Naive thymus-derived CD8-positive, alpha-beta T cell (primary cell): ENCODE measurements around the gene LRRC8B. TPM values are rescaled to one million over a fixed set of nuclear protein-coding genes. Genes with fewer than 3 reads are reported as not detected.

Experiments used
- ATAC-seq, 2 donors: fragments of 150-1000 bp; cut with Tn5 transposase in 1 of 2; sonication (Bioruptor Pico), chemical (Tn5 transposase) in 1 of 2; 1 replicate in 1 of 2; 2 replicates in 1 of 2; pipeline ENCODE4 v1.10.0; 2021; ENCODE audit warnings: mild to moderate bottlenecking in 2 of 2, moderate library complexity in 2 of 2
- POLR2A ChIA-PET: fragments of 350-600 bp; sonication (Branson Sonifier 250); formaldehyde crosslinking; loops from one replicate; lab custom pipeline; 2021; ENCODE audit warnings: antibody characterized with exemption; lab: Charles Lee
- DNase-seq, 10 donors: peaks; one replicate each; pipeline versions ENCODE4 v3.0.0 to v3.0.0-alpha.2; 2020 to 2022
- H3K27ac Mint-ChIP-seq, 10 donors: one replicate each; pipeline ENCODE4 v1.8.0; 2020 to 2022; ENCODE audit warnings: mild to moderate bottlenecking in 10 of 10, mixed read lengths in 10 of 10, moderate library complexity in 4 of 10, inconsistent platforms in 1 of 10
- H3K27me3 Mint-ChIP-seq, 5 donors: one replicate each; pipeline ENCODE4 v1.8.0; 2021 to 2022; ENCODE audit warnings: mixed read lengths in 5 of 5
- H3K36me3 Mint-ChIP-seq, 3 donors: one replicate each; pipeline ENCODE4 v1.8.0; 2020 to 2022; ENCODE audit warnings: mixed read lengths in 3 of 3, mild to moderate bottlenecking in 2 of 3, inconsistent platforms in 1 of 3
- H3K4me1 Mint-ChIP-seq, 4 donors: one replicate each; pipeline ENCODE4 v1.8.0; 2021 to 2022; ENCODE audit warnings: mixed read lengths in 4 of 4
- H3K4me3 Mint-ChIP-seq, 10 donors: one replicate each; pipeline ENCODE4 v1.8.0; 2020 to 2022; ENCODE audit warnings: mild to moderate bottlenecking in 10 of 10, mixed read lengths in 10 of 10, moderate library complexity in 6 of 10, inconsistent platforms in 1 of 10
- H3K9me3 Mint-ChIP-seq, 9 donors: one replicate each; pipeline ENCODE4 v1.8.0; 2020 to 2022; ENCODE audit warnings: mixed read lengths in 9 of 9, mild to moderate bottlenecking in 3 of 9, inconsistent platforms in 1 of 9, moderate library complexity in 1 of 9
- polyA plus RNA-seq, 3 donors: library from polyadenylated mRNA; unstranded; fragments of 300-500 nt; fragmentation: Illumina TruSeq; gene quantifications; one replicate each; pipeline ENCODE4 v1.2.3, GENCODE V29; 2021
- total RNA-seq, 8 experiments: library from RNA in 2 of 8; stranded (reverse) in 2 of 8; gene quantifications; one replicate each; pipeline ENCODE4 v1.2.3 and lab custom pipeline; 2021 to 2026

Gene LRRC8B
- total and polyA plus RNA-seq, 5 experiments from 2014 or later, result 8.5 to 16.1 (median 13.6) TPM

DNA sequence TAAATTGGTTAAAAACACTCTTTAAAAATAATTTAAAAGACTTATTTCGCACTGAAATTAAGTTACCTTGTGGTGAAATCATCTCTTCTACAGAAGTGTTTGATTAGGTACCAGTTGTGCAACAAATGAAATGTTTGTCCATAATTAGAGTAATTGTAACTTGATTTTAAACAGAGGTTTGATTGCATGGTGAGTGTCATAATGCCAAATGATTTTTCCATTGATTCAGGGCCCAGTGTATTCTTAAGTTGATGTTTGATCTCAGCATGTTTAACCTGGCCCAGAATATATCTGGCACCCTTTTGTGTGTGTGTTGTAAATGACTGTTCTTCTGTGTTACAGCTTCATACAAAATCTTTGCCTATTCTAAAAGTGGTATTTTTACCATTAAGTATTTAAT, 28.5 kb downstream of the LRRC8B start:
- Mint-ChIP-seq H3K27ac (peak overlapping the region in 2 of 10 donors; percentile 43 to 65), H3K4me3 (peak overlapping the region in 3 of 10 donors; percentile 4 to 54 (median 5)), H3K27me3 (no peaks in the 10 kb centered on the region), H3K4me1 (peaks cover 27 to 72% (median 40%) of the 10 kb centered on the region in 4 donors), H3K36me3 (peaks cover 2 to 39% (median 21%) of the 10 kb centered on the region in 3 donors), H3K9me3 (no peaks in the 10 kb centered on the region)
- DNase-seq (no peak), ATAC-seq (no peak)
- POLR2A ChIA-PET, result interaction anchor here (1.2 kb wide), 1 partner anchor 10 kb away, joined by 3 read pairs; no protein-coding TSS in a partner anchor

DNA sequence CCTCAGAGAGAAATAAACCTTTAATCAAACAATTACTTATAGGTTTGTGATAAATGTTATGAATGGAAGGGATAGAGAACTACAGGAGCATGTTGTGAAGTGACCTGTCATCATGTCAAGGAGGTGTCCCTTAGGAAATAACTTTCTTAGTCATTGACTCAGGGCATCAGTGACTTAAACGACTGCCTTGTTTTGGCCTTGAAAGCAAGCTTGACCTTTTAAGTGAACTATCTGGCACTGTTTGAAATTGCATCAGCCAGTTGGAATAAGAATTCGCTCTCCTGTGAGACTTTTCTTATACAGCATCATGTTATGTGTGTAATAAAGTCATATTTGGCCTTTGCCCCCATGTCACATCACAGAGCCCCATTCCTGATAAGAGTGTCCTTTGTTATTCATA, 30.9 kb downstream of the LRRC8B start:
- Mint-ChIP-seq H3K36me3 (peaks cover 10 to 47% (median 32%) of the 10 kb centered on the region in 3 donors), H3K4me1 (peaks cover 15 to 56% (median 28%) of the 10 kb centered on the region in 4 donors), H3K4me3 (no peak overlapping the region), H3K27me3 (no peaks in the 10 kb centered on the region), H3K27ac (no peak overlapping the region), H3K9me3 (no peaks in the 10 kb centered on the region)
- POLR2A ChIA-PET, result no interaction called here
- ATAC-seq (no peak), DNase-seq (no peak)

DNA sequence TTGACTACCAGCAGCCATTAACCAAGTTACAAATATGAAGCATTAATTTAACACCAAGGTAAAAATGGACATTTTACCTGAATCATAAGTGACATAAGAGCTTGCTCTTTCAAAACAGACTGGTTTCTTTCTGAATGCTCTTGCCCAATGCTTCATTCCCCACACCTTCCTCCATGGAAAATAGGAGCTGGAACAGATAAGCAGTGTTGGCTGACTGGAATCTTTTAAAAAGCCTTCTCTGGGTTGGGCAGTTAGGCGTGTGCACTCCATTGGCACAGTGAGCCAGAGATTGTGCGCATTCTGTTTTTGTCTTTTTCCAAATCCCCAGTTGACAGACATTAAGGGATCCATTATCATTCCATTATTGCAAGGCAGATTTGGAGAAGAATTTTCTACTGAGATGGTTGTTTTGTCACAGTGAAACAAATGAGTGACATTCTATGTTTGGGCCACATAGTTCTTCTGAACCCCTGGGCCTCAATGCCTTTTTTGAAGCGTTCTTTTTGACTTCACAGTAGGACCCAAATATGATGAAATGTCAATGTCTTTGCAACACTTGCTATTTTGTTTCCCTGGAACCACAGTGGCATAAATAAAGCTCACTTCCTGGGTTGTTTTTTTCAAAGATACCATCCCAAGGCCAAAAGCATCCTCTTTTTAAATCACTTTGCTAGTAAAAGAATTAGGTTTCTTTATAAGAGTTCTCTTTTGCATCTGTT, 32.3 kb downstream of the LRRC8B start:
- H3K27ac Mint-ChIP-seq, result no peak overlapping the region

DNA sequence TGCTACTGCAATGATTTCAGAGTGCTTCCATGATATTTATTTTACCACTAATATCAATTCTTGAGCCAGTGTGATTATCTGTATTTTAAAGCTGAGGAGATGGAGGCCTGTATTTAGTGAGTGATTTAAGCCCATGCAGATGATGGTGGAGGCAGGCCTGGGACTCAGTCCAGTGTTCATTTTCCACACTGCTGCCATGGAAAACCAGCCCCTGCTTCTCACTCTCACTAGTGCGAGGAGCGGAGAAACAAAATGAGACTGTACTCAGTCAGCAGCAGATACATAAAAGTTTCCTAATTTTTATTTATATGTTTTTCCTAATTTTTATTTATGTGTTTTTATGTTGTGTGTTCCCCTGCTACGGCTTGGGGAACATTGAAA, 32.8 kb downstream of the LRRC8B start:
- ATAC-seq, result no peak
- H3K27ac Mint-ChIP-seq, result no peak overlapping the region
- POLR2A ChIA-PET, result no interaction called here
- H3K4me3 Mint-ChIP-seq, result no peak overlapping the region
- H3K9me3 Mint-ChIP-seq, result peaks cover 0 to 6% (median 0%) of the 10 kb centered on the region in 9 donors
- H3K36me3 Mint-ChIP-seq, result peaks cover 10 to 47% (median 33%) of the 10 kb centered on the region in 3 donors
- no peaks in the 10 kb centered on the region for H3K27me3 Mint-ChIP-seq
- DNase-seq, result no peak
- peaks cover 7 to 47% (median 18%) of the 10 kb centered on the region in 4 donors for H3K4me1 Mint-ChIP-seq

More for the DNA sequence above, 32.3 kb downstream of the LRRC8B start:
- H3K4me3 Mint-ChIP-seq, result no peak overlapping the region
- peaks cover 0 to 3% (median 0%) of the 10 kb centered on the region in 9 donors for H3K9me3 Mint-ChIP-seq
- no peaks in the 10 kb centered on the region for H3K27me3 Mint-ChIP-seq
- POLR2A ChIA-PET, result no interaction called here
- peaks cover 10 to 51% (median 20%) of the 10 kb centered on the region in 4 donors for H3K4me1 Mint-ChIP-seq
- no peak for ATAC-seq
- DNase-seq, result no peak
- peaks cover 10 to 44% (median 33%) of the 10 kb centered on the region in 3 donors for H3K36me3 Mint-ChIP-seq

DNA sequence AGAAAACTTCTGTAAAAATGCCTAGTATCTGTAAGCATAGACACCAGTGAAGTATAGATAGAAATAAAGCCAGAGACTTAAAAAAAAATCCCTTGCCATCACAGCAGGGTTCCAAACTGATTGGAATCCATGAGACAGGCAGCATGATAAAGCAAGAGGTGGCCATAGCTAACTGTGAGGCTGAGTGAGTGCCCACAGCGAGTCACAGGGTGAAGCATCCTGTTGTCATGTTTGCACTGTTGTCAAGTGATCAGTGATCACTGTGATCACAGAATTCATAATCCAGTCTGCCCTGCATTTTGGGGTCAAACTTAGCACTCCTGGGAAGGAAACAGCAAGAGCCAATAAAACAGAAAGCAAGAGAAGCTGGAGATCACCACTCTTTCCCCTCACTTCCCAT, 33.3 kb downstream of the LRRC8B start:
- Mint-ChIP-seq H3K9me3 (peaks cover 0 to 6% (median 0%) of the 10 kb centered on the region in 9 donors), H3K4me3 (no peak overlapping the region), H3K36me3 (peaks cover 10 to 49% (median 33%) of the 10 kb centered on the region in 3 donors), H3K27me3 (no peaks in the 10 kb centered on the region), H3K27ac (no peak overlapping the region), H3K4me1 (peaks cover 7 to 41% (median 16%) of the 10 kb centered on the region in 4 donors)
- DNase-seq (no peak), ATAC-seq (no peak)
- POLR2A ChIA-PET, result no interaction called here

DNA sequence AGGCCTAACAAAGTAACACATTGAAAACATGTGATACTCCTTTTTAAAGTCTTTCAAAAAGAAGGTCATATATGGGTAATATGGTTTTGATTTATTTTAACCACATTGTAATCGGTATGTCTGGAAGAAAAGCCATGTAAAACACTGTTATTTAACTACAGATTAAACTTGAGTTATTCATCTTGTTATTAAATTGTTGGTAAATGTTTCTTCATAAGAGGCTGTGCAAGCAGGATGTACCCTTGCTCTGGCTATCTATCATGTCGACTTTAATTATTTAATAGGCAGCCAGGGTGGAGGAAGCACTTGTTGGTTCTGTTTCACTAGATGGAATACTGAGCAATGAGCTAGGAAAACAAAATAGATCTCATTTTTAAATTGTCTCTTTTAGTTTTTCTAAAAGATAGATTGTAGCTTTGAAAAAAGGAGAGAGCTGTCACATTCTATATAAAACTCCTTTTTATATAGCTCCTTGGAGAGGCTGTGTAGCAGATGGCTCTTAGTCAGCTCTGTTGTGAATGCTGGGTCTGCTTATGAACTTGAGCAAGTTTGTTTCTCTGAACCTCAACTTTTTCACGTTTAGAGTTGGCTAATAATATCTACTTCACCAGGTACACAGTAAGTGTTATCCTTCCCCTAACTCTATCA, 39.5 kb downstream of the LRRC8B start:
- Mint-ChIP-seq H3K4me3 (no peak overlapping the region), H3K36me3 (peaks cover 0 to 20% (median 16%) of the 10 kb centered on the region in 3 donors), H3K27me3 (no peaks in the 10 kb centered on the region), H3K4me1 (peaks cover 11 to 37% (median 27%) of the 10 kb centered on the region in 4 donors), H3K9me3 (peaks cover 0 to 6% (median 0%) of the 10 kb centered on the region in 9 donors), H3K27ac (peak overlapping the region in 1 of 10 donors; percentile 82)
- ATAC-seq, result no peak
- POLR2A ChIA-PET, result no interaction called here
- no peak for DNase-seq

DNA sequence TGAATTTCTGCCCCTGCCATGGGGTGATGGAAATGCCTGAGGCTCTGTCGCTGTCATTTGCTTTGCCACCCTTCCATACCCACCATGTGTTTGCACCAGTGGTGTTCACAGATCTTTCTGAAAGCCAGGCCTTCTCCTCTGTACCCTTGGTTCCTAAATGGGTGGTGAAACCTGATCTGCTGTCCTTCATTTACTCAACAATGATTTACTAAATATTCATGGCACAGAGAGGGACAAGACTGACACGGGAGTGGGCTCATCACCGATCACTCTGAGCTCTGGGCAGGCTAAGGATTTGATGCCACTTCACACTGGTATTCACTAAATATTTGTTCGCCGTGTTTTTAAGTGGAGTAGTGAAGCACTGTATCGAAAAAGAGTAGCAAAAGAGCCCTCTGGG, 40.9 kb downstream of the LRRC8B start:
- Mint-ChIP-seq H3K27ac (peak overlapping the region in 1 of 10 donors; percentile 34), H3K4me3 (no peak overlapping the region), H3K27me3 (no peaks in the 10 kb centered on the region), H3K36me3 (peaks cover 14 to 28% (median 25%) of the 10 kb centered on the region in 3 donors), H3K4me1 (peaks cover 11 to 38% (median 28%) of the 10 kb centered on the region in 4 donors), H3K9me3 (peaks cover 0 to 11% (median 2%) of the 10 kb centered on the region in 9 donors)
- DNase-seq, result no peak
- POLR2A ChIA-PET, result no interaction called here
- ATAC-seq, result no peak

DNA sequence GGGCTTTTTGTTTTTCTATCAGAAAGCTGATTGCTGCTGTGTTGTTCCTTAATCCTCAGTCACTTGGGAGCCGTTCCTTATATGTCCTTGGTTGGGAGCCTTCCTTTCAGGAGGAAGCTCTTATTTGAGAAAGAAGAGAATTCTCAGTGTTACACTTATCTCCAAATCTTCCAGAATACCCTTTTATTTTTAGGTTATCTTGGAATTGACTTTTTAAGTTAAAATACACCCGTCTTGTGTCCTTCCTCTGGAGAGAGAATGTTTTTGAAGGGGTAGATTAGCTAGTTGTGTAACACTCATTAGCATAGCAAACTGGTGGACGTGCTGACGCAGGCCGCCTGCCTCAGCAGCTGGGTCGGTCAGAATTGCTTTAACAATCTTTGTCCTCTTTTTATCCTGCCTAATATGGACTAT, 42.1 kb downstream of the LRRC8B start:
- Mint-ChIP-seq H3K9me3 (peaks cover 0 to 16% (median 2%) of the 10 kb centered on the region in 9 donors), H3K4me3 (no peak overlapping the region), H3K27ac (peak overlapping the region in 1 of 10 donors; percentile 44), H3K27me3 (no peaks in the 10 kb centered on the region), H3K4me1 (peaks cover 15 to 40% (median 29%) of the 10 kb centered on the region in 4 donors), H3K36me3 (peaks cover 18 to 38% (median 29%) of the 10 kb centered on the region in 3 donors)
- POLR2A ChIA-PET, result no interaction called here
- DNase-seq (no peak), ATAC-seq (no peak)

DNA sequence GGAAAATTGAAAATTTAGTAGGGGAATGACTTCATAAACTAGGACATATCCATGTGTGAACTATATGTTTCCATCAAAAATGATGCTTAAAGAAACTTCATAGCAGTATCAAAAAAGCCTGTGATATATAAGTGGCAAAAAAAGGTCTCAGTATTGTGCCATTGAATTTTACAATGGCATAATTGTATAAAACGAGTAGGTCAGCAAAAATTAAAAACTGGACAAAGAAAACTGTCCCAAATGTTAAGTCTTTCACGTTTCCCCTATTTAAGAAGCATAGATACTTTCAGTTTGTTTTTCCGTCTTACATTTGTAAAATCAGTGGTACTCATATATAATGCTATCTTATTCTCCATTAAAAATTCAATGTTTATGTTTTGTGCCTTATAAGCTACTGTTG, 43.2 kb downstream of the LRRC8B start:
- Mint-ChIP-seq H3K4me3 (peak overlapping the region in 1 of 10 donors; percentile 29), H3K36me3 (peaks cover 18 to 40% (median 34%) of the 10 kb centered on the region in 3 donors), H3K27ac (no peak overlapping the region), H3K4me1 (peaks cover 19 to 41% (median 27%) of the 10 kb centered on the region in 4 donors), H3K9me3 (peaks cover 0 to 12% (median 2%) of the 10 kb centered on the region in 9 donors), H3K27me3 (no peaks in the 10 kb centered on the region)
- POLR2A ChIA-PET, result interaction anchor here (0.6 kb wide), 1 partner anchor 41 kb away, joined by 3 read pairs; no protein-coding TSS in a partner anchor
- ATAC-seq (no peak), DNase-seq (no peak)

DNA sequence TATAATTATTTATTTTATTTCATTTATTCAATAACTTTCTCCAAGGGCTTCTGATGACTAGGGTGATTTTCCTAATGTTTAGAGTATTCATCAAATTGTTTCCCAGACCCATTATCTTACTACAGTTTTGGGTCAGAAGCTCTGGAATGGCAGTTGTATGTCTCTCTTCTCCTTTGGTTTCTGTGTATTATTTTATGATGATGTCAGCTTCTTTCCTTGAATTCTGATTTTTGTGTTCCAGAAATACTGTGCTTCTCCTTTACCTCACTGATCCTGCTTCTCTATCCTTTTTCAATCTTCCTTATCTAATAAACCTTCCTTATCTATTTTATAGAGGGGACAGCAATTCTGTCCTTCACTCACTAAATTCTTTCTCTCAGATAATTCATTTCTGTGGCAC, 48.8 kb downstream of the LRRC8B start:
- POLR2A ChIA-PET, result no interaction called here
- no peaks in the 10 kb centered on the region for H3K27me3 Mint-ChIP-seq
- no peak for DNase-seq
- H3K9me3 Mint-ChIP-seq, result peaks cover 0 to 12% (median 2%) of the 10 kb centered on the region in 9 donors
- H3K36me3 Mint-ChIP-seq, result peaks cover 18 to 61% (median 34%) of the 10 kb centered on the region in 3 donors
- no peak for ATAC-seq
- peak overlapping the region in 1 of 10 donors; percentile 32 for H3K27ac Mint-ChIP-seq
- H3K4me1 Mint-ChIP-seq, result peaks cover 4 to 16% (median 8%) of the 10 kb centered on the region in 4 donors
- no peak overlapping the region for H3K4me3 Mint-ChIP-seq

DNA sequence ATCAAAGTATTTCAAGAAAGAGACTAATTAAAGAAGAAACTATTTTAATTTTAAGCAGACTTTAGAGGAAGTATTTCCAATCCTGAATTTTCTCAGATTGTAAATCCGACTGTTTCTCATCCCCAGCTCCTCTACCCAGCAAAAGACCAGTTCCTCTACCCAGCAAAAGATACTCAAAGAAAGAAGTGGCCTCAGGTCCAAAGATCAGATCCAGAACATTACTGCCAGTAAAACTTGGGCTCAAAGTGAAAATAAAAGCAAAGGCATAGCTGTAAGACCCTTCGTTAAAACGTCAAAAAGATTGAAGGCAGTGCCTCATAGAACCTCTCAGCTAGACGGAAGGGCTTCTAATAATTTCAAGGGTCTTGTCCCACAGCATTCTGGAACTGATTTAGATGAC, 50.0 kb downstream of the LRRC8B start:
- Mint-ChIP-seq H3K27me3 (no peaks in the 10 kb centered on the region), H3K4me1 (peaks cover 7 to 19% (median 10%) of the 10 kb centered on the region in 4 donors), H3K27ac (peak overlapping the region in 1 of 10 donors; percentile 4), H3K9me3 (peaks cover 0 to 12% (median 1%) of the 10 kb centered on the region in 9 donors), H3K4me3 (no peak overlapping the region), H3K36me3 (peaks cover 13 to 58% (median 25%) of the 10 kb centered on the region in 3 donors)
- POLR2A ChIA-PET, result interaction anchor here (1.5 kb wide), 1 partner anchor 50 kb away, joined by 4 read pairs; the partner anchor contains the start of gene LRRC8B
- ATAC-seq (no peak), DNase-seq (no peak)

DNA sequence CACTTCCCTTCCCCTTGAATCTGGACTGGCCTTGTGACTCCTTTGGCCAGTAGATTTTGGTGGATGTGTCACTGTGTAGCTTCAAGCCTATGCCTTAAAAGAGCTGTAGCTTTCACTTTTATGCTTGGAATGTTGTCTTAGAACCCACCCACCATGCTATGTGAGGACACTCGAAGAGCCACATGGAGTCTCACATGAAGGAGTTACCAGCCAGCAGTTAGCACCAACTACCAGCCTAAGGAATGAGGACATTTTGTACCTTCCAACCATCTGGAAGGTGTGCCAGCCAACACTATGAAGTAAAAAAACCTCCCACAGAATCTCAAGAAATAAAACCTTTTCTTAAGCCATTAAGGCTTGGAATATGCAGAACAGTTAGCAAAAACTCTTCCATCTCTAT, 50.6 kb downstream of the LRRC8B start:
- peaks cover 0 to 10% (median 0%) of the 10 kb centered on the region in 9 donors for H3K9me3 Mint-ChIP-seq
- H3K36me3 Mint-ChIP-seq, result peaks cover 7 to 58% (median 19%) of the 10 kb centered on the region in 3 donors
- H3K27me3 Mint-ChIP-seq, result no peaks in the 10 kb centered on the region
- no peak for DNase-seq
- H3K4me1 Mint-ChIP-seq, result peaks cover 7 to 19% (median 10%) of the 10 kb centered on the region in 4 donors
- H3K27ac Mint-ChIP-seq, result peak overlapping the region in 1 of 10 donors; percentile 40
- POLR2A ChIA-PET, result interaction anchor here (1.5 kb wide), 1 partner anchor 51 kb away, joined by 4 read pairs; the partner anchor contains the start of gene LRRC8B
- no peak for ATAC-seq
- H3K4me3 Mint-ChIP-seq, result no peak overlapping the region
